Eye (tissue), 1 donor: ENCODE data around the gene MYOM3.
A peak's percentile ranks its signal among the peaks of the same experiment; 100 is the strongest.
"Not testable (repeated sequence)": the region's sequence is repeated elsewhere in the genome, so short reads cannot be mapped to it uniquely, and the experiment has no call there.

Experiments
- DNase-seq: peaks from one replicate; pipeline ENCODE4 v3.0.0-alpha.2; 2015

The MYOM3 gene

DNA sequence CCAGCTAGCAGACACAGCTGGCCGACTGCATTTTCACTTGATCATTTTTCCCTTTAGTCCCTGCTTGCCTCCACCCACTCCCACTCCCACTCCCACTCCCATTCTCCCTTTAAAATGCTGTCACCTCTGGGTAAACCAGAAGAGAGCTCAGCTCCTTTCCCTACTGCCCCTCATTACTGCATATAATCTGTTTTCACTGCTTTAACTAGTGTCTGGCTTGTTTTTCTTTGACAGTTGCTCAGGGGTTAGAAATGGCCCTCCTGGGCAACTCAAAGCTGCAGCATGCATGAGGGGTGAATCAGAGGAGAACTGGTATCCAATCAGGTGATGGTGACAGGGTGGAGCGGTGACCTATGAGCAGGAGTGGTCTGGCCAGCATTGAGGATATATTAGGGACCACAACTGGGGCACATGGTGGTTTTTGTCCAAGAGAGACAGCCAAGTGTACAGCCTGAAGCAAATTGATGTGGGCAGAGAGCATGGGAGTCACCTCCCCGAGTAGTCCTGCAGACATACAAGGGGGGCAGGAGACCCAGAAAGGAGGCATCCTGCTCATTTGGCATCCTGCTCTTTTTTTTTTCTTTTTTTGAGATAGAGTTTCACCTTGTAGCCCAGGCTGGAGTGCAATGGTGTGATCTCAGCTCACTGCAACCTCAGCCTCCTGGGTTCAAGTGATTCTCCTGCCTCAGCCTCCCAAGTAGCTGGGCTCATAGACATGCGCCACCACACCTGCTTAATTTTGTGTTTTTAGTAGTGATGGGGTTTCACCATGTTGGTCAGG lies 89.2 kb downstream of the MYOM3 start:
- DNase-seq: no peak

DNA sequence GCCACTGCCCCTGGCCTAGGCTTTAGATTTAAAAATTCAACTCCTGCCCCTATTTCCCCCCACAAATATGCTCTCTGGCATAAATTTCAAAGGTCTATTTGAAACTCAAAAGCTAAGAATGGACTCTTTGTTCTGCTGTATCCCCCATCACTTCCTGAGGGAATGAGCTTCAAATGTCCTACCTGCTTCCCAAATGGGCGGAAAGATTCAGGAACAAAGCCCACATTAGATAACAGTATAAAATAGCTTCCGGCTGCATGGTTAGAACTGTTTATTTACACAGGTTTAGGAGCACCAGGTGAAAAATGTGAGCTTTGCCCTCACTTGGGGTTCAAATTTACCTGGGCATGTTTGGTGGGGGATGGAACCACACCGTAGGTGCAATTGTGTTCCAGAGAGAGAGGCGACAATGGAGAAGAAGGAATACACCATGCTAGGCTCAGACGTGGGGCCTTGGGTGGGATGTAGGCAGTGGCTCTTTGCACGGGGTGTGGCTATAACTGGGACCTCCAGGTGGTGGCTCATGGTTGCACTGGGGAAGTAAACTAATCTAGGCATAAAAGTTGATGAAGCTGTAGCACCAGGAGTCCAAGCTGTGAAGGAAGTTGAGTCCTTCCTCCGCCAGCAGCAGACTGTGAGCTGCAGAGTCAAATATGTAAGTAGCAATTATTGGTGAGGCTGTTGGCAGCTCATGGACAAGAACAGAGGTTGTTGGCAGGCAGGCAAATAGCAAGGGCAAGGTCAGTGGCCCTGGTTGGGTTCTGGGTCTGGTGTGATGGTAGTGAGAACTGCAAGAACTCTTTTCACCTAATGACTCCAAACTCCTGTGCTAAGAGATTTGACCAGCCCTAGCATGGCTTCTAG lies 90.3 kb downstream of the MYOM3 start:
- DNase-seq: no peak

- DNase-seq: no peak
Observed at GRCh38 chr1:24020470-24020869, 91.5 kb downstream of the MYOM3 start.

DNA sequence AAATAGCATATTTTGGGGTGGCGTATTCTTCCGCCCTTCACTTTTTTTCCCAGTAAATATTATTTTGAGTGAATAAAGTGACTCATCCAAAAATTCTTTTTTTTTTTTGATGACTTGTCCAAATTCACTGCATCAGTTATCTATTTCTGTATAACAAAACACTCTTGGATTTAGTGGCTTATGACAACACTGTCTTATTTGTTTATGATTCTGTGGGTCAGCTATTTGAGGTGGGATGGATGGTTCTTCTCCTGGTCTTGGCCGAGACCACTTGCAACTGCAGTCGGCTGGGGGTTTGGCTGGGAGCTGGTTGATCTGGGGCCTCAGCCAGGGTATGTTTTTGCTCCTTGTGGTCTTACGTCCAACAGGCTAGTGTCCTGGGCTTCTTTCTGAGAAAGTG lies 91.9 kb downstream of the MYOM3 start:
- no peak for DNase-seq

- DNase-seq: peak; percentile 96
Observed at GRCh38 chr1:24018611-24019580, 93.0 kb downstream of the MYOM3 start.

DNA sequence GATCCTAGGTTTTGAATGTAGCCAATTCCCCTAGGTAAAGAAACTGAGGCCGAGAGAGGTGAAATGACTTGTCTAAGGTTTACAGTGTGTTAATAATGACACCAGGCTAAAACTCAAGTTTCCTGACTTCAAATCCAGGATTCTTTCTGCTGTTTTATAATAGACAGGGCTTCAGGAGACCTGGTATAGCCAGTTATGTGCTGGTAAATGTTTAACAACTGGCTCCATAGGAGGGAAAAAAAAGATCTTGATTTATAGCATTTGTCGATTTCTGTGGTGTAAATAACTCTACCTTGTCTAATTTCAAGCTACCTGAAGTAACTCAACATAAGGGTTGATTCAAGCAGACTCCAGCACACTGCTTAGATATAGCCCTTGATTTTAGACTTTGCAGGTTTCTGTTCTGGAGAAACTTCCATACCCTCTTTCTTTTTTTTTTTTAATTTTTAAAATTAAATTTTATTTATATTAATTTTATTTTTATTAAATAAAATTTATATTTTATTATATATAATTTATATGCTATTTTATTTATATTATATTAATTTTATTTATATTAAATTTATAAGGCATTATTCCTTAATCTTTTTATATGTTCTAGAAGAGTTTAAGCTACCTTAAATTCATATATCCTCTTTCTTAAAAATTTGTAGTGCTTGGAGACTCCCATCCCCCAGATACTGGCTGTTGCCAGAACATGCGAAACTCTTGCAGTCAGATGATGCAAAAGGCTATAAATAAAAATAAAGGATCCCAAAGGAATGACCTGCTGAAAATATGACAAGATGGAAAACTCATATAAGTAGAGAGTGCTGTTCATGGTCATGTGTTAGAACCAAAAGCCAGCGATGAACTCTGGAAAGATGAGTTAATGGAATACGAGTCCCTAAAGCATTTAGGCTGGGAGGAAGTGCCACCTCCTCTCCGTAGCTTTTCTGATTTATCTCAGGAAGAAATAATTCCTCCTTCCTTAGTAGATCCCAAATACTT lies 96.4 kb downstream of the MYOM3 start:
- DNase-seq: peak; percentile 54

- not testable (repeated sequence) for DNase-seq
Observed at GRCh38 chr1:24012878-24013277, 99.1 kb downstream of the MYOM3 start.

GRCh38 chr1:24010650-24011049 lies 101.3 kb downstream of the MYOM3 start:
- no peak for DNase-seq

GRCh38 chr1:24009406-24009805 lies 102.5 kb downstream of the MYOM3 start:
- no peak for DNase-seq

DNA sequence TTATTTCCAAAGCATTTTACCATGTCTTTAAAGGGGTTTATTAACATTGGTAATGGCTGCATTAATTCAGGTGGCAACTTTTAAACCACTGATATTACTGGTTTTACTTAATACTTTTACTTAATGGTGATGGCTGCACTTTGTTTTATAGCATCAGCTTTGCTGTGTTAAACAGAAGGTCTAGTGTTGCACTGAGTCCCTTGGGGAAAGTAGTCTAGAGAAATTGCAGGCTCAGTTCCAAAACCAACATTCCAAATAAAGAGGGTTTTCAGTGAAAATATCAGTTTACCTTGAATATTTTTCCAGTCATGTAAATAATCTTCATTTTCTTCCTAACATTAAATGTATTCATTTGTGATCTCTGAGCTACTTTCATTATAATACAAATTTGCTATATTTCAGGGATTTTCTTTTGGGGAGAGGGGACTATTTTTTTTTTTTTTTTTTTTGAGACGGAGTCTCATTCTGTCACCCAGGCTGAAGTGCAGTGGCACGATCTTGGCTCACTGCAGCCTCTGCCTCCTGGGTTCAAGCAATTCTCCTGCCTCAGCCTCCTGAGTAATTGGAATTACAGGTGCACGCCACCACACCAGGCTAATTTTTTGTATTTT lies 103.3 kb downstream of the MYOM3 start:
- DNase-seq: peak; percentile 36

GRCh38 chr1:24007079-24007478 lies 104.9 kb downstream of the MYOM3 start:
- DNase-seq: no peak
